Fibroblast of mammary gland (primary cell): ENCODE data around the gene TRPC6.
A peak's percentile ranks its signal among the peaks of the same experiment; 100 is the strongest.

ENCODE experiments used
- DNase-seq: peaks from one replicate; pipeline ENCODE4 v3.0.0-alpha.2; 2010; ENCODE audit warnings: low read depth
- H3K4me3 ChIP-seq: 2 replicates; pipeline ENCODE4 v1.5.1; 2011; ENCODE audit warnings: low read depth, mild to moderate bottlenecking, low read length, moderate library complexity; ENCODE audit not compliant: control insufficient read depth
- CTCF ChIP-seq: conservative IDR thresholded peaks from 2 replicates; pipeline ENCODE4 v1.5.1; 2011; ENCODE audit warnings: low read depth, low read length, inconsistent platforms; ENCODE audit not compliant: control insufficient read depth, insufficient read depth

Gene TRPC6

GRCh38 chr11:101509922-101510321, 73.9 kb downstream of the TRPC6 start:
- no peak for TF ChIP-seq CTCF
- no peak for DNase-seq
- no peak overlapping the region for H3K4me3 ChIP-seq

GRCh38 chr11:101508370-101508769, 75.4 kb downstream of the TRPC6 start:
- DNase-seq: no peak
- no peak for TF ChIP-seq CTCF
- H3K4me3 ChIP-seq: no peak overlapping the region

- no peak overlapping the region for H3K4me3 ChIP-seq
- no peak for TF ChIP-seq CTCF
- no peak for DNase-seq
Measured at GRCh38 chr11:101498891-101499290, 84.9 kb downstream of the TRPC6 start.

GRCh38 chr11:101497291-101497690, 86.5 kb downstream of the TRPC6 start:
- no peak overlapping the region for H3K4me3 ChIP-seq
- no peak for DNase-seq
- no peak for TF ChIP-seq CTCF

- TF ChIP-seq CTCF: no peak
- peak; percentile 73 for DNase-seq
- no peak overlapping the region for H3K4me3 ChIP-seq
Measured at GRCh38 chr11:101487775-101488174, 96.0 kb downstream of the TRPC6 start.

GRCh38 chr11:101482556-101483124, 101.2 kb downstream of the TRPC6 start:
- DNase-seq: peak; percentile 20
- H3K4me3 ChIP-seq: no peak overlapping the region
- TF ChIP-seq CTCF: no peak

- TF ChIP-seq CTCF: no peak
Measured at GRCh38 chr11:101478587-101479369, 105.0 kb downstream of the TRPC6 start.

More at GRCh38 chr11:101478587-101479369, 105.0 kb downstream of the TRPC6 start:
- DNase-seq: no peak
- H3K4me3 ChIP-seq: no peak overlapping the region
